Measurements from ENCODE around the gene CEP192. TPM values are rescaled to one million over a fixed set of nuclear protein-coding genes. Genes with fewer than 3 reads are reported as not detected.

Gene CEP192
- total RNA-seq, 3 donors from 2014 or later (not counting 1 experiment from before 2014, with no cell fraction given) = 41.3 to 47.9 (median 43.4) TPM

GRCh38 chr18:13017247-13017875 lies 26.2 kb downstream of the CEP192 start:
- no peaks in the 10 kb centered on the region for H3K9me3 ChIP-seq (ENCODE audit: control insufficient read depth, insufficient read depth, low read length)
- no peaks in the 10 kb centered on the region for H3K9me3 Mint-ChIP-seq
- H3K4me3 ChIP-seq (ENCODE audit: low read length) = no peak overlapping the region
- H3K4me1 Mint-ChIP-seq = peaks cover 0 to 13% of the 10 kb centered on the region in 2 donors
- intact Hi-C loops (cut with micrococcal nuclease) = no loop called here
- H3K27ac Mint-ChIP-seq = no peak overlapping the region
- no peak overlapping the region for H3K4me3 Mint-ChIP-seq
- H3K36me3 ChIP-seq (ENCODE audit: control insufficient read depth, insufficient read depth, low read length) = peaks cover 77% of the 10 kb centered on the region
- H3K27me3 Mint-ChIP-seq (ENCODE audit: low read depth in 2 of 2) = no peaks in the 10 kb centered on the region
- H3K36me3 Mint-ChIP-seq = peaks cover 25% of the 10 kb centered on the region
- H3K27ac ChIP-seq (ENCODE audit: low read length) = no peak overlapping the region
- DNase-seq (no peak), ATAC-seq (no peak)
- WGBS (ENCODE audit: insufficient coverage) = 100% methylated on average over 1 of the region's 2 CpGs
- no peak for TF ChIP-seq CTCF (IDR thresholded peaks at IDR 0.05)
- H3K27me3 ChIP-seq (ENCODE audit: control insufficient read depth, insufficient read depth, low read length) = no peaks in the 10 kb centered on the region
- no peaks in the 10 kb centered on the region for H3K4me1 ChIP-seq (ENCODE audit: control insufficient read depth, insufficient read depth, low read length)

- Histone ChIP-seq H3K27me3 (ENCODE audit: control insufficient read depth, insufficient read depth, low read length) (no peaks in the 10 kb centered on the region), H3K9me3 (ENCODE audit: control insufficient read depth, insufficient read depth, low read length) (no peaks in the 10 kb centered on the region), H3K4me3 (ENCODE audit: low read length) (no peak overlapping the region), H3K4me1 (ENCODE audit: control insufficient read depth, insufficient read depth, low read length) (no peaks in the 10 kb centered on the region), H3K27ac (ENCODE audit: low read length) (no peak overlapping the region), H3K36me3 (ENCODE audit: control insufficient read depth, insufficient read depth, low read length) (peaks cover 72% of the 10 kb centered on the region)
- Mint-ChIP-seq H3K4me3 (no peak overlapping the region), H3K4me1 (peaks cover 0 to 13% of the 10 kb centered on the region in 2 donors), H3K36me3 (peaks cover 25% of the 10 kb centered on the region), H3K27ac (no peak overlapping the region), H3K27me3 (ENCODE audit: low read depth in 2 of 2) (no peaks in the 10 kb centered on the region), H3K9me3 (no peaks in the 10 kb centered on the region)
- no peak for DNase-seq
- intact Hi-C loops (cut with micrococcal nuclease) = no loop called here
- ATAC-seq = no peak
- no peak for TF ChIP-seq CTCF (IDR thresholded peaks at IDR 0.05)
- no CpG with 5 or more reads among the region's 2 CpGs for WGBS (ENCODE audit: insufficient coverage)
Observed at GRCh38 chr18:13018374-13018773, 27.2 kb downstream of the CEP192 start.

GRCh38 chr18:13019301-13019700 lies 28.1 kb downstream of the CEP192 start:
- Mint-ChIP-seq H3K36me3 (peaks cover 25% of the 10 kb centered on the region), H3K4me1 (peaks cover 0 to 13% of the 10 kb centered on the region in 2 donors), H3K9me3 (no peaks in the 10 kb centered on the region), H3K4me3 (no peak overlapping the region), H3K27me3 (ENCODE audit: low read depth in 2 of 2) (no peaks in the 10 kb centered on the region), H3K27ac (no peak overlapping the region)
- Histone ChIP-seq H3K9me3 (ENCODE audit: control insufficient read depth, insufficient read depth, low read length) (no peaks in the 10 kb centered on the region), H3K4me1 (ENCODE audit: control insufficient read depth, insufficient read depth, low read length) (no peaks in the 10 kb centered on the region), H3K4me3 (ENCODE audit: low read length) (no peak overlapping the region), H3K27ac (ENCODE audit: low read length) (no peak overlapping the region), H3K27me3 (ENCODE audit: control insufficient read depth, insufficient read depth, low read length) (no peaks in the 10 kb centered on the region), H3K36me3 (ENCODE audit: control insufficient read depth, insufficient read depth, low read length) (peaks cover 72% of the 10 kb centered on the region)
- no peak for TF ChIP-seq CTCF (IDR thresholded peaks at IDR 0.05)
- ATAC-seq (no peak), DNase-seq (no peak)
- intact Hi-C loops (cut with micrococcal nuclease) = no loop called here
- WGBS (ENCODE audit: insufficient coverage) = 58% methylated on average over 2 of the region's 3 CpGs

GRCh38 chr18:13022644-13023043 lies 31.5 kb downstream of the CEP192 start:
- H3K27me3 Mint-ChIP-seq (ENCODE audit: low read depth in 2 of 2) = no peaks in the 10 kb centered on the region
- DNase-seq = no peak
- peaks cover 29% of the 10 kb centered on the region for H3K36me3 Mint-ChIP-seq
- no peaks in the 10 kb centered on the region for H3K4me1 ChIP-seq (ENCODE audit: control insufficient read depth, insufficient read depth, low read length)
- H3K27ac Mint-ChIP-seq = no peak overlapping the region
- intact Hi-C loops (cut with micrococcal nuclease) = no loop called here
- no peak overlapping the region for H3K4me3 Mint-ChIP-seq
- no peaks in the 10 kb centered on the region for H3K9me3 ChIP-seq (ENCODE audit: control insufficient read depth, insufficient read depth, low read length)
- peaks cover 11 to 22% of the 10 kb centered on the region in 2 donors for H3K4me1 Mint-ChIP-seq
- no peaks in the 10 kb centered on the region for H3K9me3 Mint-ChIP-seq
- TF ChIP-seq CTCF (IDR thresholded peaks at IDR 0.05) = no peak
- H3K27ac ChIP-seq (ENCODE audit: low read length) = no peak overlapping the region
- H3K27me3 ChIP-seq (ENCODE audit: control insufficient read depth, insufficient read depth, low read length) = no peaks in the 10 kb centered on the region
- H3K4me3 ChIP-seq (ENCODE audit: low read length) = no peak overlapping the region
- peaks cover 67% of the 10 kb centered on the region for H3K36me3 ChIP-seq (ENCODE audit: control insufficient read depth, insufficient read depth, low read length)
- no peak for ATAC-seq
